DND-41 (cell line): ENCODE results near the gene RETREG2.

Experiments
- CTCF ChIP-seq: IDR thresholded peaks from 2 replicates; pipeline ENCODE4 v1.5.1; 2012; ENCODE audit warnings: borderline replicate concordance, low read length, moderate library complexity, mild to moderate bottlenecking; ENCODE audit not compliant: poor library complexity, severe bottlenecking; ENCODE audit errors: extremely low read depth
- EZH2 ChIP-seq: IDR thresholded peaks from 3 replicates; pipeline ENCODE4 v1.6.1; 2012; ENCODE audit warnings: borderline replicate concordance, low read depth, mild to moderate bottlenecking, moderate library complexity, low read length, inconsistent platforms; ENCODE audit not compliant: severe bottlenecking

- TF ChIP-seq CTCF (no peak), EZH2 (no peak)
Measured at GRCh38 chr2:219181531-219181930, 3.5 kb downstream of the RETREG2 start.
